ENCODE data around the gene CPO.

The CPO gene

GRCh38 chr2:207008105-207008990 lies 69.0 kb downstream of the CPO start:
- DNase-seq (ENCODE audit: low read depth) = peak; percentile 85
- TF ChIP-seq CTCF (IDR thresholded peaks at IDR 0.05; ENCODE audit: low read length, missing control alignments) = peak; percentile 22

GRCh38 chr2:207012461-207012860 lies 73.1 kb downstream of the CPO start:
- DNase-seq (ENCODE audit: low read depth) = peak; percentile 31
- no peak for TF ChIP-seq CTCF (IDR thresholded peaks at IDR 0.05; ENCODE audit: low read length, missing control alignments)
- H3K4me3 ChIP-seq (replicated peaks; ENCODE audit: low read depth, low read length) = no peak overlapping the region

More at GRCh38 chr2:207008105-207008990, 69.0 kb downstream of the CPO start:
- H3K4me3 ChIP-seq (replicated peaks; ENCODE audit: low read depth, low read length) = no peak overlapping the region

- no peak for DNase-seq (ENCODE audit: low read depth)
- TF ChIP-seq CTCF (IDR thresholded peaks at IDR 0.05; ENCODE audit: low read length, missing control alignments) = no peak
These were observed 75.1 kb downstream of the CPO start for GRCh38 chr2:207014424-207014823.

GRCh38 chr2:207015901-207016300 lies 76.6 kb downstream of the CPO start:
- no peak overlapping the region for H3K4me3 ChIP-seq (replicated peaks; ENCODE audit: low read depth, low read length)
- DNase-seq (ENCODE audit: low read depth) = peak; percentile 14
- TF ChIP-seq CTCF (IDR thresholded peaks at IDR 0.05; ENCODE audit: low read length, missing control alignments) = no peak

More at GRCh38 chr2:207014424-207014823, 75.1 kb downstream of the CPO start:
- no peak overlapping the region for H3K4me3 ChIP-seq (replicated peaks; ENCODE audit: low read depth, low read length)

All from fibroblast of pulmonary artery (primary cell).